Glomerular visceral epithelial cell (primary cell): ENCODE data around the gene PDE6H.

Experiments used
- DNase-seq: peaks from one replicate; pipeline ENCODE4 v3.0.0-alpha.2; 2016; ENCODE audit errors: extremely low spot score

Gene PDE6H

GRCh38 chr12:14951851-14952250 is 21.0 kb upstream of the PDE6H start:
- DNase-seq, result no peak

DNA sequence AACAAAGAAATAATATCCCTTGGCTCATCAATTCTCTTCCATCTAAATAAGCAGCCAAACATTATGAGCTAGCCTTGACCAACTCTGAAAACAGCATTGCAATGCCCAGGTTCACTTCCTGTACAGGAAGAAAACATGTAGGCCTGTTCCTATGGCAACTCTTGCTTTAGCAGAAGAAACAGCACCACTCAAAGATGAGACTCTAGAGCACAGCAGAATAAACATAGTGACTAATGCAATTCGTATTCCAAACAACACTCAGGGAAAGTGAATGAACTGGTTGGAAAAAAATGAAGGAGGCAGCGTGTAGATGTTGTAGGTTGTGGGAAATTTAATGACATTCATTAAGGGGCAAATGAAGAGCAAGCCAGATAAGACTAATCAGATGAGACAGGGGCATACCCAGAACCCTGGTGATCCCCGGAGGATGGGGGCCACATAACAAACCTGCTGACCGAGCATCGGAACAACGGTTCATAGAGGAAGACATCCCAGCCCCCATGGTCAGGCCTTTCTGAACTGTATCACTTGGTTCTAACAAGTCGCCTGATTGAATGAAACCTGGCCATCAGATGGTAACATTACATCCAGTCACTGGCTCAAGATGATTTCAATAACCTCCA is 20.4 kb upstream of the PDE6H start:
- DNase-seq, result peak; percentile 63

DNA sequence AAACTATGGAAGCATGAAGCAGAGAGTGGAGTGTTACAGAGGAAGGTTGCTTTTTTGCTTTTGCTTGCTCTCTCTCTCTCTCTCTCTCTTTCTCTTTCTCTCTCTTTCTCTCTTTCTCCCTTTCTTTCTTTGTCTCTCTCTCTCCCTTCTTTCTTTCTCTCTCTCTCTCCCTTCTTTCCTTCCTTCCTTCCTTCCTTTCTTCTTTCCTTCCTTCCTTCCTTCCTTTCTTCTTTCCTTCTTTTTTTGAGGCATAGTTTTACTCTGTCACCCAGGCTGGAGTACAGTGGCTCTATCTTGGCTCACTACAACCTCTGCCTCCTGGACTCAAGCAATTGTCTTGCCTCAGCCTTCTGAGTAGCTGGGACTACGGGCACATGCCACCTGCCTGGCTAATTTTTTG is 19.1 kb upstream of the PDE6H start:
- no peak for DNase-seq

DNA sequence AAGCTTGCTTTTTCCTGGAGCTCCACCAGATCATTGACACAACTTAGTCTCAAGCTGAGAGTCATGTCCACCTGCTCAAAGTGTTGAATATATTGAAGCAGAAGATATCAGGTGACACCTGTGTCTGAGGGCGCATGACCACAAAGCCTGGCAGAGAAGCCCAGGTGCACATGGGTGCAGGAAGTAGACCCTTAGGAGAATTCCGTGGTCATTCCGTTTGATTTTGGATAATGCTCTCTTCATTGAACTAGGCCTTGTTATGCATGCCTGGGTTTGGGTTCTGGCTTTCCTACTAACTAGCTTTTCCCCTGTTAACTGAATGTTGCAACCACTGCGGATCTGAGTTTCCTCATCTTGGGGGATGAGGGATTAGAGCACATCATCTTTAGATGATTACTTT is 18.6 kb upstream of the PDE6H start:
- DNase-seq, result no peak

DNA sequence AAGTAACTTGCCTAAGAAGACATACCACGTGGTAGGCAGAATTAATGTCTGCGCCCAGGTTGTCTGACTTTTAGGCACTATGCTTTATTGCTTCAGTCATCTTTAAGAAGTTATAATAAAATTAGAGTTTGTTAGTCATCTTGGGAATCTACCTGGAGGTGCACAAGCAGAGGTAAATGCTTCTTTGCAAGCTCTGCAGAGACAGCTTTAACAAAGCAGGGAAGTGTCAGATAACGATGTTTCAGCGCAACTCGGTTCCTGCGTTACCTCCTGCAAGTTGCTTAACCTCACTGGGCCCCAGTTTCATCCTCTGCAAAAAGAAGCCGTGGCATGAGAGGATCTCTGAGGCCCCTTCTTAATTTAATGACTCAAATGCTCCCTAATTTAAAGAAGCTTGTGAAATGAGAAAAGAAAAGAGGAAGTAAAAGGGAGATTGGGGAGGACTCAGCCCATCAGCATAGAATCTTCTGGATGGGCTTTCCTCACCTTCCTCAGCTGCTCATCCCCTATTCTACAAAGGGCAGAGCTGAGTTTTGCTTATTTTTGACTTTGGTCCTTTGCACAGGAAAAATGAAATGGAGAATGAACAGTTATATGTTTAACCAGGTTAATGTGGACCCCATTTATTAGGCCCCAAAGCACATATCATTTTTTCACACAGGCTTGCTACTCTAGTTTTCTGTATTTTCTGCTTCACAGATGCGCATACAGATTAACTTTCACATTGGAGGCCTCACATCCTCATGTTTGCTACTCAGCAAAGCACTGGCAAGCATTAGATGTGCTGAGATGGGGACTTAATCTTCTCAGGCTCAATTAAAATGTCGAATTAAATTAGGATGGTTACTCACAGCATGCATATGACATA is 16.6 kb upstream of the PDE6H start:
- no peak for DNase-seq

- no peak for DNase-seq
Measured at GRCh38 chr12:14956905-14957304, 15.9 kb upstream of the PDE6H start.

DNA sequence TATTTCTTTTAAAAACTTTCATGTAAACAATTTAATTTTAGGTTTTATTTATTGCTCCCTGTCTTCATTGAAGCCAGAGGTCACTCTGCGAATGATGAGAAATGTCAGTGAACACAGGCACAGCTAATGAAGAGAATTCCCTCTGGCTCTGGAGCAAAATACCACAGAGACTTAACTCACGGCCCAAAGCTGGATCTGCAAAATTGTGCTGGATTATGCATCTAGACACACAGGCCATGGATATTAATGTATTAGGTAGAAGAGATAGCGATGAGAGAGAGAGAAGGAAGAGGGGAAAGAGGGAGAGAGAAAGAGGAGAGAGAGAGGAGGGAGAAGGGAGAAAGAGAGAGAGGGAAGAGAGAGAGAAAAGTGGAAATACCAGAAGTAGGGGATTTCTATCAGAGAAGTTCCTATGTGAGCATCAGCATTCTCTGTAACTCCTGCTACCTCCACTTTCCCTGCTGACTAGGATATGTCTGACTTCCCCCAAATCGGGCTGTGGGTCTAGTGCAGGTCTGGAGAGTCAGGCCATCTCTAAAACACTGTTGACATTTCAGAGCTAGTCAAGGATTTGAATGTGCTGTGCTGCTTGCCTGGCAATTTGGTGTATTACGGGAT is 15.2 kb upstream of the PDE6H start:
- DNase-seq, result no peak

DNA sequence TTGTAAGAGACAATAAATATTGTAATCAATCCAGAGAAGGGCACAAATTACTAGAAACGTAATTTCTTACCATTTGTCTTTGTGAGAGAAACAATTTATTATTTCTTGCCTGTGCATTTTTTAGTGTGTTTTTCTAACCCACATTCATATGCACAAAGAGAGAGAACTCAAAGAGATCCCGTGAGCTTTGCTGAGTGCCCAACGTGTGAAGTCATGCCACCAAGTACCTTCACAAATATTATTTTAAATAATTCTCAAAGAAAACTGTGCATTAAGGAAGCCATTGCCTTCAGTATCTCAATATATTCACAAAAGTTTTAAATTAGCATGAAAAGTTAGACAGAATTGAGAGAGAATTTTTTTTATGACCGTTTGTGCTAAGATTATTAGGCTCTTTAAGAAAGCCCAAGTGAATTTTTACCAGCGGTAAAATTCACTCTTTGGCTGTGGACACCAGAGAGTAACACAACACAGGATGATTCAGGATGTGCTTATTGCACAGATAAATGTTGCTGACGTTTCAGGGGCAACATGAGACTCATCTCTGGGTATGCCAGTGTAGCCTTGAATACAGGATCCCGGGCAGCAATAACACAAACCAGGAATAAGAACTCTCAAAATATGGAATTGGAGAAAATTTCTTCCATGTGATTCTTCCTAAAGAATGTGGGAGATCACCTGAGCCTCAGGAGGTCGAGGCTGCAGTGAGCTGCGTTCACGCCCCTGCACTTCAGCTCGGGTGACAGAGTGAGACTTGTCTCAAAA is 14.3 kb upstream of the PDE6H start:
- DNase-seq, result no peak

DNA sequence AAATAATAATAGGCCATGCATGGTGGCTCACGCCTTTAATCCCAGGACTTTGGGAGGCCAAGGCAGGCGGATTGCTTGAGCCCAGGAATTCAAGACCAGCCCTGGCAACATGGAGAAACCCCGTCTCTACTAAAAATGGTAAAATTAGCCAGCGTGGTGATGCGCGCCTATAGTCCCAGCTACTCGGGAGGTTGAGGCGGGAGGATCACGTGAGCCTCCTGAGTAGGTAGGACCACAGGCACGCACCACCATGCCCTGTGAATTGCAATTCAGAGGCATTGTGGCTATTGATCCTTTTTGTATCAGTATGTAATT is 13.8 kb upstream of the PDE6H start:
- no peak for DNase-seq

- DNase-seq, result no peak
Measured at GRCh38 chr12:14959463-14959862, 13.4 kb upstream of the PDE6H start.

DNA sequence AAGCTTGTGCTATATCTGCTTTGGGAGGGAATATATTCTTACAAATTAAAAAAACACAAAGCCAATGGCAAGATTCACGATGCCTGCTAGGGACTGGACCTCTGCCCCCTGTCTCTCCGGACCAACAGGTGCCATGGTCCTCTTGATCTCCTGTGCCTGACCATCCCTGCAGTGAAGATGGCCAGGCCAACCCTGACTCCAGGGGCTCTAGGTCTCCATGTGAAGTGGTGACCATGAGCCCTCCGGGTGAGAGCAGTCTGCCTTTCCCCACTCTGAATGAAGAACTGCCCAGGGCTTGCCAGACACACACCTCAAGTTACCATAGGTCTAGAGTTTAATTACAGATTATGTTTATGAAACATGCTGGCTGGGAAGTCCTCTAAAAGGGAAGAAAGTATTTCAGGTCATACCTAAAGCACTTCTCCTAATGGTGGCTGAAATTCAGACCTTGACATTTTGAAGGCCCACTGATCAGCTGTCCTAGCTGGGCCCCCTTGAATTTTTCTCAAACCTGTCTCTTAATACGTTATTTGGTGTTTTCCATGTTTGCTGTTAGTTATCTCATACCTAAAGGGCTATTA is 12.8 kb upstream of the PDE6H start:
- DNase-seq, result no peak

GRCh38 chr12:14960548-14961465 is 12.0 kb upstream of the PDE6H start:
- DNase-seq, result peak; percentile 41

DNA sequence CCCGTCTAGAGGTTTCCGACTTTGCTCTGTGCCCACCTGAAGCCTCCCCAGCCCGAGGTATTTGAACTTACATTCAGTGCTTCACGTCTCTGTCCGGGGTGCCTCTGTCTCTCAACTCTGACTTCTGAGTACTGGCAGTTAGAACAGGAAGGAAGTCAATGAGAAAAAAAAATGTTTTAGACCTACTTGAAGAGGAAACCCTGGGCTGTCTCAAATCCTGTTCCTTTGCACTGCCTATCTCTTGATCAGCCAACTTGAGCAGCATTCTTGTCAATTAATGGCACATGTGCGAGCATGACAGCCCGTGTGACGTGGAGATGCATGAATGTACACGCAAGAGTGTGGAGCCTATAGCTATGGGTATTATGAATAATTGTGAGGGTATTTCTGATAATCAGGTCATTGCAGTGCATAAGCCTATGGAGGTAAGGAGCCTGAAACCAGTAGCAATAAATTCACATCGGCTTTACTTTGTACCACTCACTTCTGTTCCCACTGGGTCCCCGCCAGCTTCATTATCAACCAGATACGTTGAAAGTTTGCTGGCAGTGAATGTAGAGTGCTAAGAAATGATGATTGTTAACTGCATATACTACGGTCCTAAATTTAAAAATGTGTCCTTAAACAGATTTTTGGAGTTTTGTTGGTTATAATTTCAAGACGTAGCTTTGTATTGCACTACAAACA is 11.2 kb upstream of the PDE6H start, which contains the start of gene ARHGDIB:
TSS of gene ARHGDIB (minus strand) at position 136 of the 687 bp plus-strand sequence. CDS start 10,889 bp downstream, outside the sequence.
- no peak for DNase-seq

GRCh38 chr12:14962153-14962539 is 10.7 kb upstream of the PDE6H start:
- DNase-seq, result no peak

GRCh38 chr12:14962797-14963196 is 10.0 kb upstream of the PDE6H start:
- no peak for DNase-seq

DNA sequence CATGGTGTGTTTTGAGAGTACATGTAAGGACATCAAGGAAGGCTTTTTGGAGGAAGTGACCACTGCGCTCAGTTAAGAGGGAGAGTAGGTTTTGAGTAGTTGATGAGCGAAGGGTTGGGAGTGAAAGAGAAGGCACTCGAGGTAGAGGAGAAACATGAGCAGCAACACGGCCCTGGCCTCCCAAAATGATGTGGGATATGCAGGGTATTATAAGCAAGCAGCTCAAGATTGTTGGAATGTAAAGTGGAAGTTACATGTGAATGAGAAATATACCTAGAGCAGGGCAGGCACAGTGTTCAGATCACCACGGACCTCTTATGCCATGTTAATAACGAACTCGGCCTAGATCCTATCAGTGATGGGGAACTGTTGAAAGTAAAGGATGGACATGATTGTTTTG is 9.3 kb upstream of the PDE6H start:
- no peak for DNase-seq

DNA sequence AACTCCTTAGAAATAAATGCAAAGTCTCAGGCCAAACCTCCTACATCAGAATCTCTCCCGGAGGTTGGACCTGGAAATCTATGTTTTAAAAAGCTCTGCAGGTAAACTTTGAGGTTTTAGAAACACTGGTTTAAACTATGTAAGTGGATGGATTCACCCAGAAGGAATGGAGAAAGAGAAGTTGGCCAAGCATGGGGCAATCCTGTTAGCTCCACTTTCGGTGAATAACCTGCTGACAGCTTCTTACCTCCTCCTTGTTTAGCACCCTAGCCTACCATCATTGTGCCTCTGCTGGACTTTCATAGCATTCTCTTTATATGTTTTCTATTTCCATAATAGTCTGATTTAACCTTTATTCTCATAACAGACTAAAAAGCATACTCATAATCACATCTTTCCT is 8.4 kb upstream of the PDE6H start:
- DNase-seq, result no peak

GRCh38 chr12:14965221-14965620 is 7.6 kb upstream of the PDE6H start:
- no peak for DNase-seq

DNA sequence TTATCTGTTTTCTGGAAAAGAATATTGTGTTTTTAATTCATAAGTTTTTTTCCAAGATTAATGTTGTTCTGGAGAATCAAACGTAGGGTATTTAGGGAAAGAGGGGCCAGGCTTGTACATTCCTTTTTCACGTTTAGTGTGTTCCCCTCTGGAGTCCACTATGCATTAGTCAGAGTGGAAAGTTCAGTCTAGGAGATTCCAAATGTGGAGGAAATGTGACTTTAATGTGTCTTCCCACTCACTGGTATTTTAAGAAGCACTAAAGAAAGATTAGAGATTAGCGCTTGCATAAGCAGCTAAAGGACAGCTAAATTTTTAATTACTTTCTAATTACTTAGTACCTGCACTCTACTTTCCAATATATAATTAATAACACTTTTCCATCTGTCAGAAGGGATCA is 4.4 kb upstream of the PDE6H start:
- DNase-seq, result no peak

DNA sequence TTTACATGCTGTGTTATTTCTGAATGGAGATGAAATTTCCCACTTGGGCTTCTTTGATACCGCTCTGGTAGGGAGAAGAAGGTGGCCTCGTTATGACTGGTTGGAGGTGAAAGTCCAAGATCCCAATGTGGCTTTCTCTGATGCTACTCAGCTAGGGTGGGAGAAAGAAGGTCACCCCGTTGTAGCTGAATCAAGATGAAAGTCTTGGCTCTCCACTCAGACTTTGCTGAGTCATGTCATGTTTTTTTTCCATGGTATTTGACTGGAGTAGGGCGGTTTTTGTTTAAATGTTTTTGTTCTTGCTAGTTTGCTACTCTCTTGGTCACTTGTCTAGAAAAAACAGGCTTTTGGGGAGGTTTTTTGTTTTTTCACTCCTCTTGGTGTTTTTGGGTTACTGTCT is 2.4 kb upstream of the PDE6H start:
- DNase-seq, result no peak
